Measurements from ENCODE around the gene SLC9A5.

Gene SLC9A5

DNA sequence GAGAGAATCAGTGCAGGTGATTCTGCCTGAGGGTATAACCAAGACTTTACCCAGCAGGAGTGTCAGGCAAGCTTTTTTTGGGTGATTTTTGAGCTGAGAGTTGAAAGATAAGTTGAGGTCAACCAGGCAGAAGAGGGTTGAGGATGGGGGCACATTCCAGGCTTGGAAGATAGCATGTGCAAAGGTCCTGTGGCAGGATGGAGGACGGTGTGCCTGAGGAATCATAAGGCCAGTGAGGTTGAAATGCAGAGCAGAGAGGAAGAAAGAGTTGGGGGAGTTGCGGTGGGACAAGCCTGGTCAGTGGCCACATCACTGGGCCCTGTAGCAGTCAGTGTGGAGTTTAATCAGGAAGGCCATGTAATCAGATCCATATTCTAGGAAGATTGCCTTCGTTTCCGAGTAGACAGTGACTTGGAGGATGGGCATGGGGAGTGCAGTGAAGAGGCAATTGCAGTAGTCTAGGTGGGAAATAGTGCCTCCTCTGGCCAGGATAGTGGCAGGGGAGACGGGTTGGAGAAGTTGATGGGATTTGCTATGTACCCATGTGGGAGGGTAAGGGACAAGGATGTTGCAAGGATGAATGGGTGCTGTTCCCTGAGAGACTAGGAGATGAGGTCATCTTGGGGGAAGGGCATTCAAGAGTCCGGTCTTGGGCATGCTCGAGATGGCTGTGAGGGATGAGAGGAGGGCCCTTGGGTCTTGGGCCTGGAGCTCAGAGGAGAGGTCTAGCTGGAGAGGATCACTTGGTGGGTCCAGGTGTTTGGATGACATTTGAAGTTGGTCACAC, 34.5 kb downstream of the SLC9A5 start:
- DNase-seq = no peak

GRCh38 chr16:67283826-67284555, 35.2 kb downstream of the SLC9A5 start:
- no peak for DNase-seq

DNA sequence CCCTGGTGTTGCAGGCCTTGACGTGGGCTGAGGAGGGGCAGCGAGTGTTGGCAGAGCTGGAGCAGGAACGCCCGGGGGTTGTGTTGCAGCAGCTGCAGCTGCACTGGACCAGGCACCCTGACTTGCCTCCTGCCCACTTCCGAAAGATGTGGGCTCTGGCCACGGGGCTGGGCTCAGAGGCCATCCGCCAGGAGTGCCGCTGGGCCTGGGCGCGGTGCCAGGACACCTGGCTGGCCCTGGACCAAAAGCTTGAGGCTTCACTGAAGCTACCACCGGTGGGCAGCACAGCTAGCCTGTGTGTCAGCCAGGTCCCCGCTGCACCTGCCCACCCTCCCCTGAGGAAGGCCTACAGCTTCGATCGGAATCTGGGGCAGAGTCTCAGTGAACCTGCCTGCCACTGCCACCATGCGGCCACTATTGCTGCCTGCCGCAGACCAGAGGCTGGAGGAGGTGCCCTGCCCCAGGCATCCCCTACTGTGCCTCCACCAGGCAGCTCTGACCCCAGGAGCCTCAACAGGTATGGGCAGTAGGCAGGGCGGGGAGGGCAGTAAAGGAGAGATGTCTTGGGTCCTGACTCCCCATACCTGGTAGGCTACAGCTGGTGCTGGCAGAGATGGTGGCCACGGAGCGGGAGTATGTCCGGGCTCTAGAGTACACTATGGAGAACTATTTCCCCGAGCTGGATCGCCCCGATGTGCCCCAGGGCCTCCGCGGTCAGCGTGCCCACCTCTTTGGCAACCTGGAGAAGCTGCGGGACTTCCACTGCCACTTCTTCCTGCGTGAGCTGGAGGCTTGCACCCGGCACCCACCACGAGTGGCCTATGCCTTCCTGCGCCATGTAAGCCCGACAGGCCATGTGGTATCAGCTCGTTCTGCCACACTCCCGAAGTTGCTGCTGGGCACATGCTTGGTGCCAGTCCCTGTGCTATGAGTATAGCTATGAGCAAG, 36.2 kb downstream of the SLC9A5 start:
- no peak for DNase-seq

GRCh38 chr16:67286441-67287235, 37.9 kb downstream of the SLC9A5 start:
- DNase-seq = no peak

GRCh38 chr16:67287960-67288359, 39.2 kb downstream of the SLC9A5 start:
- no peak for DNase-seq

DNA sequence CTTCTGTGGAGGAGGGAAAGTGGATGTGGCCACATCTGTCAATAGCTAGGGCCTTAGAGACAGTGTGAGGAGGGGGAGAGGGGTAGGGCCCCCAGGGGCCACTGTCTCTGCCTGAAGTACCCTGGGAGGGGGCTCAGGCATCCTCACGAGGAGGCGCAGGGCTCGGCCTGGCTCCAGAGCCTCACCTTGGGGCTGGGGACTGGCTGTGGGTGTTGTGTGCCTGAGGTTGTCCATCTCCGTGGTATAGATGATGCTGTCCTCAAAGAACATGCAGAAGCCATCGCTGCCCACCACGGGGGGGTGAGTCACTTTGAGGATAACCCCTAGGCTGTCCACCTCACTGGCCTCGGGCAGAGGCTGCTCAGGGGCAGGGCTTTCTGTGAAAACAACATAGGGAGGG, 42.7 kb downstream of the SLC9A5 start:
- DNase-seq = no peak

GRCh38 chr16:67294171-67294757, 45.5 kb downstream of the SLC9A5 start:
- no peak for DNase-seq

DNA sequence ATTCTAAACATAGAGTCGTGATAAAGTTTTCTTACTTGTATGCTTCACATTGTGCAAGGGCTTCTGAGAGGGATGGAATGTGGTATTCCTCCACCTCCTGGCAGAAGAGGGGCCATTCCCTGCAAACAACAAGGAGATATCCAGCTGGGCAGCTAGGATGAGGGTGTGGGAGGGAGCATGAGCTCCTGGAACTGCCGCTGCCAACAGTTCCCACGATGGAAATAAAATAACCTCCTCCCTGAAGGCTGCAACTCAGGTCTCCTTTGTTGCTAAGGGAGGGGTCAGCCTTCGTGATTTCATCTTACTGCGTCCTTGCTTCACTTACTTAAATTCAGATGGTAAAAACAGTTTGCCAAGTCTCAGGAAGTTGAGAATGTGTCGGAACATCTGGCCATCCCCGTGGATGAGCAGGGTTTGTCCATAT, 46.2 kb downstream of the SLC9A5 start:
- DNase-seq = no peak

DNA sequence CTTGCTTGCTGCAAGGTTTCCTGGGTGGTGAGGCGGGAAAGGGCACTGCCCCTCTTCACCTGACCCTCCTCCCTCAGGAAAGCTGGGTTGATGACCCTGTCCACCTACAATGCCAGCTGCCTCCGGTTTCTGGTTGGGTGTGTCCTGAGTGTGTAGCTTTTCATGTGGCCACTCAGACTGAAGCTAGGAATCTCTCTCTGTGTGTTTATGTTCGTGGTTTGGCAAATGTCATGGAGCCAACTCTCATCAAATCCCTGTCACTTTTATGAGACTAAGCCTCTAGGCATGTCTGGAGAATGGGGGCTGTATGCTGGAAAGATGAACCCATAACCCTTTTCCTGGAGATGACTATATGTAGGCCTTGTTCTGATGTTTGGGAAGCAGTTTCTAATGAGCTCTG, 47.6 kb downstream of the SLC9A5 start:
- DNase-seq = no peak

DNA sequence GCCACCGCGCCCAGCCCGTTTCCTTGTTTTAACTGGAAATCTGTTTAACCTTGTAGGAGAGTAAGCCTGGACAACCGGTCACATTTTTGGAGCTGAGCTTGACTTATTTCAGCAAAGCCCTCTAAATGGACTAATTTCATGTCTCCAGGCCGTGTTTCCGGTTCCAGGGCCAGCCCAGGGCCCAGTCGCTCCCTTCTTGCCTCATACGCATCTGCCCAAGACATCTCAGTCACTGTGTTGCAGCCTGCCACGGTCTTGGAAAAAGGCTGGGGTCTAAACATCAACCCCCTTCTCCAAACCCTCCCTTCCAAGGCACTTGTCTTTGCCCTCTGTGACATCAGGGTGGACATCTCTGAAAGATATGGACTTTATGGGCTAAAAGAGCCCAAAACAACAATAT, 49.5 kb downstream of the SLC9A5 start:
- DNase-seq = no peak

DNA sequence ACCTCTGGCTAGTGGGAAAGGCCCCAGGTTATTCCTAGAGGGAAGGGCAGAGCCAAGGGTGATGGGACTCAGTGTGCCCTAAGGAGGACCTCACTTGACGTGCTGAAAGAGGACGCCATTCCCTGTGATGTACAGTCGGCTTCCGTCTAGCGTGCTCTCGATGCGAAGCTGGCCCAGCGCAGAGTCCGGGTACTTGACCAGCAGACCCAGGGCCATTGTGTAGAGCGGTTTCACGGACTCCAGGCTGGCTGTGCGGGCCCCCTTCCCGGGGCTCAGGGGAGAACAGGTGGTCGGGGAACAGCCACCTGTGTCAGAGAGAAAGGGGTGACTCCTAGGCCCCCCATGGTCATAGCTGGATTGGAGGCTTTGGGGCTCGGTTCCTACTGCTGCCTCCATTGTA, 50.5 kb downstream of the SLC9A5 start:
- no peak for DNase-seq

DNA sequence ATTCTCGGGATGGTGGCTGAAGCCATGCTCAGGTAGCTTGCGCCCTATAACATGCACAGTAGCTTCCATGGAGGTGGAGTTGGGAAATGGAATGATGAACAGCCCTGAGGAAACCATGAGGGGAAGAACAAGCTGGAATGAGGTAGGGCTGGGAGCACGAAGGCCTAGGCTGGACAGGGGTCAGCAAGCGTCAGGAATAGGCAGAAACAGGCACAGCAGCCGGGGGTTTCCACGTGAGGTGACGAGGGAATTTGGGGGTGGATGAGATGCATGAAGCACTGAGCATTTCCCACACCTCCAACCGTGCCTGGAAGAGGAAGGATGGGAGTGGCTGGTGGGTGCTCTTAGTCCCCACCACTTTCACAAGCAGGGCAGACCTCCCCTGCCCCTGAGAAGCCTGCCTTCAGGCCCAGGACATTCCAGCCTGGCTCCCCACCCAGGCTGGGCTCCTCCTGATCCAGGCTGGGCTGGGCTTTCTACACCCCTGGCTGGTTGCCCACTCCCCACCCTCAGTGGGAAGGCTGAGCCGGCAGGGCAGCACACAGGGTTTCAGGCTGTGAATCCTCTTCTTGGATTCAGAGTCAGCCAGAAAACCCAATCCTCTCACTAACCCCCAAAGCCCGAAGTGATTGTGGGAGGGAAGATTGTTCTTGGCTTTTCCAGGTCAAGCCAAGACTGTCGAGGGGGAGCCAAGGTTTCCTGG, 52.5 kb downstream of the SLC9A5 start:
- DNase-seq = no peak

DNA sequence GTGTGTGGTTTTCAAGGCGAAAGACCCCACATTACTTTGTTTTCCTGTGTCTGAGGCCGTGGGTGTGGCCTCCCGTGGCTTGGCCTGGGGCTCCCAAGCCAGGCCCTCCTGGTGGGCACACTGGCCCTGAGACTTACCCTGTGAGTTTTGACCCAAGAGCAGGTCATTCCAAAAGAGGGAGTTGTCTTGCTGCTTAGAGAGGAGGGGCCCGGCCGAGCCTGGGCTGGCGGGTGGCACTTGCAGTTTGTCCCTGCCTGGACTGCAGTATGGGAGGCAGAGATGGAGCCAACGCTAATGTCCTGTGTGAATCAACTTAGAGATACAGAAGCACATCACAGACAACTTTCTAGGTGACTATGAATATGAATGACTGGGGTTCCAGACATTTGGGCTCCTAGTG, 53.3 kb downstream of the SLC9A5 start:
- no peak for DNase-seq

- DNase-seq = no peak
Measured at GRCh38 chr16:67302970-67303369, 54.2 kb downstream of the SLC9A5 start.

DNA sequence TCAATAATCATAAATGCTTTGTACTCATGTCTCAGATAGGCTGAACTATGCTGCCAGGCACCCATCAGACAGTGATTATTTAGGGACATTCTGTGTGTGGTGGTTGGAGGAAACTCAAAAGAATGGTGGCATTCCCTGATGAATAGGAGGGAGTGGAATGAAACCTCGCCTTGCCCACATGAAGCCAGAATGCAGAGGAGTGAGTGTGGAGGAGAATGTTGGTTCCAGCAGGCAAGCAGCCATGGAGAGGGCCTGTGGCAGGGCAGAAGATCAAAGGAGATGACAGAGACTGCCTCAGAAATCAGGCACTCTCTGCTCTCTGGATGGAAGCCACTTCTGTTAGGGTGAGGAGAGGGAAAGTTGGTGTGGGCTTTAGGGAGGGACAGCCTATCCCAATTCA, 55.2 kb downstream of the SLC9A5 start:
- DNase-seq = no peak

- DNase-seq = no peak
Measured at GRCh38 chr16:67305216-67306071, 56.7 kb downstream of the SLC9A5 start.

DNA sequence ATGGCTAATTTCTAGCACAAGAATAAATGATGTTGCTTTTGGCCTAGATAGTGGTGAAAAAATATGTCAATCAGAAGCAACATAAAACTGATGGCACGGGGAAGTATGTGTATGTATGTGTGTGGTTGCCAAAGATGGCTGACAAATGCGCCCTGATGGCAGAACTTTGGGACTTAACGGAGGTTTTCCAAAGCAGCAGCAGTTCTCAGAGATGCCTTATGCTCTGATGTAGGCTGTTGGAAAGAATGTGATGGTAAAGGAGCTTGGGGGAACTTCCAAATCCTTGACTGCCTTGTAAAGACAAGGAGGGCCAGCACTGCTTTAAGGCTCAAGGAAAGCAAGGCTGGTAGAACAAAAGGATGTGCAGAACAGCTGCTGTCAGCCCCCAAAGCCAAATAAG, 61.8 kb downstream of the SLC9A5 start:
- DNase-seq = no peak

DNA sequence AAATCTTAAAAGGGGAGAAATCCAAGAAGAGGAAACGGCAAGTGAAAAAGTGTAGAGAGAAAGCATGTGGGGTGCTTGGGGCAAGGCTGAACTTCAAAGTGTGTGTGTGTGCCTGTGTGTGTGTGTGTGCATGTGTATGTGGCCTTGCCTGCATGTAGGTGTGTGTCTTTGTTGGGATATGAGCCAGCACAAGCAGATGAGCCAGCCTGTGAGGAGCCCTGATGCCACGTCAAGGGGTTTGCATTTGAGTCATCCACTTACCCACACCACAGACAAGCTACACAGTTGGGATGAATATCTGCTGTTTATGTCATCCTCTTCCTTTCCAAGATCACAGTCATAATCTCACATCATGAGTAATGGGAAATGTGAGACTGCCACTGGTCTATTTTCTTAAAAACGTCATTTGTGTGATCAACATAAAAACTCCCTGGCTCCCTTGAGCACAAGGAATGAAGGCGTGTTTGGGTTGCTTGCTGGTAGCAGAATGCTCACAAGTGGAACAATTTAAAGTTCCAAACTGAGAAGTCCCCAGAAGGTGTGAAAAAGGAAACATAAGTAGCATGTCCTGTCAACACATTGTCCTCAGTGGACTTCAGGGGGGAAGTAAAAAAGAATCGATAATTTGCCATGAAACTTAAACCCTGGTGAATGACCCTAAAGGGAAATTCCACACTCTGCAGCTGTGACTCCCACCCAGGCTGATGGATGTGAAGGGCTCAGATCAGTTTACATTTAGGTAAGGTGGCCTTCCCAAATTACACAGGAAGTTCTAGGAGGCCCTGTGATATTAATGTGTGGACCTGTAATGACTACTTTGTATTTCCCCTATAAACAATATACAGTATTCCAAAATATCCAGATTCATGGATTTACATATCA, 63.1 kb downstream of the SLC9A5 start:
- DNase-seq = peak; percentile 99

DNA sequence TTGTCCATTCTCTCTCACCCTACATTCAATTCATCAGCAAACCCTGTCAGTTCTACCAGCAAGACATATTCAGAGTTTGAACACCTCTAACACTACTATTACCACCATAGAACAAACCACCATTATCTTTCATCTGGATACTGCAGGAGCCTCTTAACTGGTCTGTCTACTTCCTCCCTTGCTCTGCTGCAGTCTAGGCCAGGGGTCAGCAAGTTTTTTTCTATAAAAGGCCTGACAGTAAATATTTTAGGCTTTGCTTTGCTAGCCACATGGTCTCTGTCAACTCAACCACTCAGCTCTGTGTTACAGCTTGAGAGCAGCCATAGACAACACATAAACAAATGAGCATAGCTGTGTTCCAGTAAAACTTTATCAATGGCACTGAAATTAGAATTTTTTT, 63.9 kb downstream of the SLC9A5 start:
- DNase-seq = no peak

Data from activated CD4-positive, alpha-beta T cell treated with anti-CD3 and anti-CD28 coated beads, Interleukin-10, Interleukin-2, amounts not matched to agents 100 ng/mL and 50 ng/mL, durations not matched to agents 16 hours and 8 hours (primary cell).